ENCODE data around the gene RTN4IP1. TPM values are rescaled to one million over a fixed set of nuclear protein-coding genes. Genes with fewer than 3 reads are reported as not detected.

RTN4IP1 gene
- total and polyA plus RNA-seq, 9 of the 15 experiments (the other 6 are each of a cell fraction or from before 2014, with no cell fraction given) = 17.9 to 46.0 (median 22.2) TPM

DNA sequence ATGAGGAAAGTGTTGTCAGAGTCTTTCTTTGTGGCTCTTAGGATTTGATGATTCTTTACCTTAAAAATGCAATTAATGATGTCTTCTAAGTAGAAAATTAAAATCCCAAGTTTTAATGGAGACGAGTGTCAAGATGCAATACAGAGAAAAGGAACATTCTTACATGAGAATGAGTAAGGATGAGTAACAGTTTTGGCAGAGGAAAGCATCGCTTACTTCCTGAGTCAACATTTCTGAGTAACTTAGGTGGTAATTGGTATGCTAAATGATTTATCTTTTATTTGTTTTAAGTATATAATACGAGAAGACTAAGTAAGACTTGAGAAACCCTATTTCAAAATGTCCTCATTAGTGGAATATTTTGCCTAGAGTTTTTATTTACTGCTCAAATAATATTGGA is 101.3 kb downstream of the RTN4IP1 start:
- H3K4me3 ChIP-seq = no peak overlapping the region
- no peaks in the 10 kb centered on the region for H3K79me2 ChIP-seq (ENCODE audit: control insufficient read depth, insufficient read depth, low read length)

More for the DNA sequence above, 101.3 kb downstream of the RTN4IP1 start:
- 0% methylated on average over 3 of the region's 3 CpGs for WGBS (ENCODE audit: insufficient coverage, low coverage, missing lambda C conversion rate)
- ChIA-PET POLR2A (no interaction called here), CTCF (ENCODE audit: low intra/inter-chr PET ratio) (no interaction called here)
- H3K27ac ChIP-seq (ENCODE audit: extremely low read depth, low read depth, low read length) = no peak overlapping the region
- H3K9ac ChIP-seq (ENCODE audit: insufficient read depth in 1 of 2, low read depth in 2 of 2, low read length in 2 of 2) = no peak overlapping the region
- no peaks in the 10 kb centered on the region for H3K4me1 ChIP-seq (replicated peaks in 1 of 2; ENCODE audit: control insufficient read depth in 2 of 2, insufficient read depth in 2 of 2, low read length in 2 of 2)
- FAIRE-seq (no peak), ATAC-seq (no peak), DNase-seq (ENCODE audit: extremely low read depth in 1 of 4, low spot score in 3 of 4) (no peak)
- peaks cover 0 to 6% of the 10 kb centered on the region in 2 experiments; a peak in 3 of 5 replicates for H3K27me3 ChIP-seq (ENCODE audit: control insufficient read depth in 2 of 2, insufficient read depth in 2 of 2, low read length in 2 of 2)
- no peaks in the 10 kb centered on the region for H3K36me3 ChIP-seq (ENCODE audit: control insufficient read depth, insufficient read depth, low read length)
- intact Hi-C loops (cut with micrococcal nuclease) (no loop called here), in situ Hi-C loops (cut with MboI) (no loop called here)
- H4K20me1 ChIP-seq (replicated peaks; ENCODE audit: control insufficient read depth, insufficient read depth, low read length) = no peaks in the 10 kb centered on the region
- no peaks in the 10 kb centered on the region for H3K9me3 ChIP-seq (replicated peaks; ENCODE audit: control insufficient read depth, insufficient read depth, low read depth, low read length)
- no TSS peak for BruUV-seq (replicated peaks)
- no peaks in the 10 kb centered on the region for H3K9me1 ChIP-seq (ENCODE audit: control insufficient read depth, insufficient read depth, low read length)
- no peak overlapping the region for H2AFZ ChIP-seq (ENCODE audit: low read depth, low read length)
- TF ChIP-seq, protein P1, sequence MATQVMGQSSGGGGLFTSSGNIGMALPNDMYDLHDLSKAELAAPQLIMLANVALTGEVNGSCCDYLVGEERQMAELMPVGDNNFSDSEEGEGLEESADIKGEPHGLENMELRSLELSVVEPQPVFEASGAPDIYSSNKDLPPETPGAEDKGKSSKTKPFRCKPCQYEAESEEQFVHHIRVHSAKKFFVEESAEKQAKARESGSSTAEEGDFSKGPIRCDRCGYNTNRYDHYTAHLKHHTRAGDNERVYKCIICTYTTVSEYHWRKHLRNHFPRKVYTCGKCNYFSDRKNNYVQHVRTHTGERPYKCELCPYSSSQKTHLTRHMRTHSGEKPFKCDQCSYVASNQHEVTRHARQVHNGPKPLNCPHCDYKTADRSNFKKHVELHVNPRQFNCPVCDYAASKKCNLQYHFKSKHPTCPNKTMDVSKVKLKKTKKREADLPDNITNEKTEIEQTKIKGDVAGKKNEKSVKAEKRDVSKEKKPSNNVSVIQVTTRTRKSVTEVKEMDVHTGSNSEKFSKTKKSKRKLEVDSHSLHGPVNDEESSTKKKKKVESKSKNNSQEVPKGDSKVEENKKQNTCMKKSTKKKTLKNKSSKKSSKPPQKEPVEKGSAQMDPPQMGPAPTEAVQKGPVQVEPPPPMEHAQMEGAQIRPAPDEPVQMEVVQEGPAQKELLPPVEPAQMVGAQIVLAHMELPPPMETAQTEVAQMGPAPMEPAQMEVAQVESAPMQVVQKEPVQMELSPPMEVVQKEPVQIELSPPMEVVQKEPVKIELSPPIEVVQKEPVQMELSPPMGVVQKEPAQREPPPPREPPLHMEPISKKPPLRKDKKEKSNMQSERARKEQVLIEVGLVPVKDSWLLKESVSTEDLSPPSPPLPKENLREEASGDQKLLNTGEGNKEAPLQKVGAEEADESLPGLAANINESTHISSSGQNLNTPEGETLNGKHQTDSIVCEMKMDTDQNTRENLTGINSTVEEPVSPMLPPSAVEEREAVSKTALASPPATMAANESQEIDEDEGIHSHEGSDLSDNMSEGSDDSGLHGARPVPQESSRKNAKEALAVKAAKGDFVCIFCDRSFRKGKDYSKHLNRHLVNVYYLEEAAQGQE (IDR thresholded peaks at IDR 0.05; ENCODE audit: borderline replicate concordance) = no peak
- TF ChIP-seq, protein P1 (CRISPR knock-in tag; IDR thresholded peaks at IDR 0.05; ENCODE audit: low read depth) = no peak
- TF ChIP-seq CEBPG (CRISPR knock-in tag; IDR thresholded peaks at IDR 0.05) (no peak), CEBPG (tag; conservative IDR thresholded peaks at IDR 0.05 in 1 of 2, IDR thresholded peaks at IDR 0.05 in 1 of 2) (peak in 1 of 2 experiments; percentile 37; a peak in 1 of 4 replicates), FOSL1 (tag; conservative IDR thresholded peaks at IDR 0.05) (peak; percentile 58)
- no peak overlapping the region for H3K4me2 ChIP-seq (ENCODE audit: insufficient read depth, low read length)

All from K562 (cell line).